SKM-1 (cell line): ENCODE results near the gene INHA.

ENCODE experiments used
- DNase-seq: peaks from one replicate; lab custom pipeline; 2025; ENCODE audit not compliant: unreplicated experiment; lab: John Stamatoyannopoulos, UW

Gene INHA

DNA sequence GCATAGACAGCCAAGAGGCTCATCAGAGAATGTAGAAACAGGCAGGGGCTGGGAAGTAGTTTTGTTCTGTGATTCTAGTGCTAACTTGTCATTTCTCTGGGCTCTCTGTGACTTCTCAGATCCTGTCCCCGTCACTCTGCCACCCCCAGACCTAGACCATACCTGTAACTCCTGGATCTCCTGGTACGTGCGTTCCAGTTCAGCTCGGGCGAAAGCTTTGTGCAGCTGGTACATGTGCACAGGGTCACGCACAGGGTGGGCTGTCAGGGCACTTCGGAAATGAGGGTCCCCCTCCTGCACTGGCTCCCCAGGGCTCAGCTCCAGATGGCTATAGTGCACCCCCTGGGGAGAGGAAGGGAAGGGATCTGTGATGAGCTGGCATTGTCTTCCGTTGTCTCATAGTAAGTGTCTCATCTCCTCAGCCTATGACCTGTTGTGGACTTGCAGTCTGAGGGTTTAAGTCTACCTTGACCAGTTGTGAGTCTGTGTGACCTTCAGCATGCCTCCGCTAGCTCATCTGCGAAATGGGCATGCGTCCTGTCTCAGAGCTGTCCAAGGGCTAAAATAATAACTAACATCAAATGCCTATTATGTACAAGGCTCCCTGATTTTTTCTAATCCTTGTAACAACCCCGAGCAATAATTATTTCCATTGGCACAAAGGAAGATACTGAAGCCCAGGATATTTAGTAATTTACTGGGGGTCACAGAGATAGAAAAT, 31.2 kb upstream of the INHA start:
- no peak for DNase-seq

DNA sequence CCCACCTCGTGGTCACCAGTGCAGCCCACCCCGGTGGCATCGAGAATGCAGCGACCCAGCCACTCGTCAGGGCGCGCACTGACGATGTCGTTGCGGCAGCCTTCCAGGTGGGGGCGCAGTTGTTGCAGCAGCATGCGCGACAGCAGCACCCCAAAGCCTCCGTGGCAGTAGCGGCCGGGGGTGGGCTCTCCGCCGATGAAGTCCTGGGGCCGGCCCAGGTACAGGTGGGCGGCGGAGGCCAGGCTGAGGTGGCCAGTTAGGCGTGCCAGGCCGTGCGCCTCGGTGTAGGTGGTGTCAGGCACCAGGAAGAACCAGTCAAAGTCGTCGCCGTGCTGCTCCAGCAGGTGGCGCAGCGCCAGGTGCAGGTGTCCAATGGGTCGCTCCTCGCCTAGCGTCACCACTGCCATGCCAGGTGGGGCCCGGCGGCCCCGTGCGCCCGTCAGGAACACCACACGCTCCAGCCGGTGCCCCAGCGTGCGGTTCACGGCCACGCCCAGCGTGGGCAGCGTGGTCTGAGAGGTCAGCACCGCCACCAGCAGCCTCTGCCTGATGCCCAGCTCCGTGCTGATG, 30.4 kb upstream of the INHA start:
- DNase-seq: peak; percentile 38

GRCh38 chr2:219542931-219543595, 29.0 kb upstream of the INHA start:
- no peak for DNase-seq

GRCh38 chr2:219543596-219544358, 28.3 kb upstream of the INHA start, which contains the start of the genes CHPF and TMEM198:
CHPF (minus strand) TSS chr2:219543809; CDS start chr2:219543538, 271 bp downstream.
TMEM198 (plus strand) TSS chr2:219544028; CDS start chr2:219544728, 700 bp downstream.
- peak; percentile 82 for DNase-seq

GRCh38 chr2:219544567-219544966, 27.5 kb upstream of the INHA start:
- DNase-seq: no peak

GRCh38 chr2:219545295-219545942, 26.7 kb upstream of the INHA start:
- no peak for DNase-seq

DNA sequence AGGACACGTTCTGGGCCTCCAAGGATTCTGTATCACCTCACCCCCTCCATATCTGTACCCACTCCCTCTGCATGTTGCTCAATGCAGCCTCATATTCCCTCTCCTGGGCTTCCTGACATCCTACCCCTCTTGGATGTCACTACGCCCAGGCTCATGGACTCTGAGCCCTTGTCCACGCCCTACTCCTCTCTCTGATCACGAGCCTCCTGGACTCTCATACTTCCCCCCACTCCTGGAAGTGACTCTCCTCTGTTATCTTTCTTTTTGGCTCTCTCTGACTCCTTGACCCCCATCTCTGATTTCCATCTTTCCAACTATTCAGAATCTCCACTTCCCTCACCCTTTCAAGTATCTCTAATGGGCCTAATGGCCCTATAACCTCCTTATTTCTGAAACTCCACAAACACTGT, 26.2 kb upstream of the INHA start:
- no peak for DNase-seq

DNA sequence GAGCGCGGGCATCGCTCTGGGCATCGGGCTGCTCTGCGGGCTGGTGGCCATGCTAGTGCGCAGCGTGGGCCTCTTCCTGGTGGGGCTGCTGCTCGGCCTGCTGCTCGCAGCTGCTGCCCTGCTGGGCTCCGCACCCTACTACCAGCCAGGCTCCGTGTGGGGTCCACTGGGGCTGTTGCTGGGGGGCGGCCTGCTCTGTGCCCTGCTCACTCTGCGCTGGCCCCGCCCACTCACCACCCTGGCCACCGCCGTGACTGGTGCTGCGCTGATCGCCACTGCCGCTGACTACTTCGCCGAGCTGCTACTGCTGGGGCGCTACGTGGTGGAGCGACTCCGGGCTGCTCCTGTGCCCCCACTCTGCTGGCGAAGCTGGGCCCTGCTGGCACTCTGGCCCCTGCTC, 24.5 kb upstream of the INHA start:
- DNase-seq: no peak

DNA sequence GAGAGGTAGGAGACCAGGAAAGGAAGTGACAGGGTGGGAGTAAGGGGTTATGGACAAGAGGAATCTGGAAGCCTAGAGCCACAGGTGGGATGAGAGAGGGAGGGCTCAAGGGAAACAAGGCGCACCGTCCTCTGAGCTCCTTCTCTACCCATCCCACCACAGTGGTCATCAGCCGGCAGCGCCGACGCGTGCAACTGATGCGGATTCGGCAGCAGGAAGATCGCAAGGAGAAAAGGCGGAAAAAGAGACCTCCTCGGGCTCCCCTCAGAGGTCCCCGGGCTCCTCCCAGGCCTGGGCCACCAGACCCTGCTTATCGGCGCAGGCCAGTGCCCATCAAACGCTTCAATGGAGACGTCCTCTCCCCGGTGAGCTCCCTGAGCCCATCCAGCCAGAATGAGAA, 23.1 kb upstream of the INHA start:
- no peak for DNase-seq

DNA sequence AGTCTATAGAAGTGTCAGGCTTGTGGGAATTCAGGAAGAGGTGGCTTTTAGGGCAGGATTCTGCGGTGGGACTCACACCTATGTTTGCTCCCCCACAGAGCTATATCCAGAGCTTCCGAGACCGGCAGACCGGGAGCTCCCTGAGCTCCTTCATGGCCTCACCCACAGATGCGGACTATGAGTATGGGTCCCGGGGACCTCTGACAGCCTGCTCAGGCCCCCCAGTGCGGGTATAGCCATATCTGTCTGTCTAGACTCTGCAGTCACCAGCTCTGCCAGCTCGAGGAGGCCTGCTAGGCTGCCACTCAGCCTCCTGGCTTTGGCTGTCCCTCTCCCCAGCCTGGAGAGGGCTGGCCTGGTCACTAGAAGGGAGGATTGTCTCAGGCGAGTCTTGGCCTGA, 22.5 kb upstream of the INHA start:
- DNase-seq: no peak

DNA sequence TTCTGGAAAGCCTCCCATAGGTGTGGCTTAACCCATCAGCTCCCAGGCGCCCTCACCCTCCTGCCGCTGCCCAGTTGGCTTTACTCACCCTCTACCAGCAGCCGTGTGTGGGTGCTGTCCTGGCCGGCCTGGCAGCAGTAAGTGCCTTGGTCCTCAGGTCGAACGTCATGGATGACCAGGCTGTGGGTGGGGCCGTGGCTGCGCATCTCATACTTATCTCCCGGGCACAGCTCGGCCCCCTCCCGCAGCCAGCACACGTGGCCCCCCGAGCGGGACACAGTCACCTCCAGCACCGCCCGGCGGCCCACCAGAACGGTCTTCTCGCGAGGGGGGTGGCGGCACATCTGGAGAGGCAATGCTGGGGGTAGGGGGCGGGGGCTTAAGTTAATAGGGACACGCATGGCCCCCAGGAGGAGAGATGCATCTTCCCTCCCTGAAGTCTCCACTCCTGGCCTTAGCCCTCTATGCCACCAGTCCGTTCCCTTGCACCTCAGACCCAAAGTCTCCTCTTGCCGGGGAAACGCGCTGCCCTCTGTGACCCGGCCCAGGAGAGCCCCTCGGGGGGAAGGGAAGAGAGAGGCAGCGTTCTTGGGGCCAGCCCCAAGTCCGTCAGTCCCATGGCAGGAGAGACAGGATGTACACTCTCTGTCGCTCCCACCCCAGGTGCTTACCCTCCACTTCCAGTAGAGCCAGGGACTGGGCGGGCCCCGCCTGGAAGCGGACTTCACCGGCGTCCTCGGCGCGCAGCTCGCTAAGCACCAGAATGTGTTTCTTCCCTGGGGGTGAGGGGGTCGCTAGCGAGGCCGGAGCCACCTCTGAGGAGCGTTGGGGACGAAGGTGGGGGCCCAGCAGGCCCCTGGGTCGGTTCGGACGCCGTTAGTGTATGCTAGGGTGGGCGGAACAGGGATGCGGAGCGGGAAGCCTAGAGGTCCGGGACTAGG, 20.4 kb upstream of the INHA start:
- no peak for DNase-seq

- peak; percentile 41 for DNase-seq
Measured at GRCh38 chr2:219552382-219553167, 19.5 kb upstream of the INHA start.

- no peak for DNase-seq
Measured at GRCh38 chr2:219553168-219553417, 19.0 kb upstream of the INHA start.

DNA sequence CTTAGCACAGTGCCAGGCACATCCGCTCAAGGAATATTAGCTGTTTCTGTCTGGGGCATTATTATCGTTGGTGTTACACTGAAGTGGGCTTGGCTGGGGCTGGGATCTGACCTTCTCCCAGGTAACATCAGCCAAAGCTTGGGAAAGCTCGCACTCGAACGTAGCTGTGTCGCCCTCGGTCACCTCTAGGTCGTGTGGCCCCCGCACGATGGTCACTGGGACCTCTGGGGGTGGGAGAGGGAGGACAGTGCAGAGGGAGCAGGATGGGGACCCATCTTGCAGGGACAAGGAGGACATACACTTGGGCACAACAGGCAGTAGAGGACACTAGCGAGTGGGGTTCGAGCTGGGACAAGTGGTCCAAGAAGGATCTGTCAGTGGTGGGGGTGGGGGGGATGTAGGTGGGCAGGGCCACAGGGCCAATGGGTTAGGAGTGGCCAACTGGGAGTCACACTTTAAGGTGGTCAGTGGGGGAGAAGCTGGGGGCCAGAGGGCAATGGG, 18.6 kb upstream of the INHA start:
- no peak for DNase-seq

GRCh38 chr2:219554350-219554749, 17.8 kb upstream of the INHA start:
- no peak for DNase-seq

GRCh38 chr2:219555956-219556355, 16.2 kb upstream of the INHA start:
- no peak for DNase-seq

GRCh38 chr2:219556413-219556812, 15.7 kb upstream of the INHA start:
- DNase-seq: no peak

GRCh38 chr2:219557320-219557719, 14.8 kb upstream of the INHA start:
- DNase-seq: no peak
